Thyroid gland (tissue), 4 donors: Measurements from ENCODE around the gene DCDC2B.

Experiments used
- POLR2A ChIP-seq, 2 donors: fragments of 450-650 bp; IDR thresholded peaks; one replicate each; pipeline ENCODE4 v1.6.1; 2017; ENCODE audit warnings: antibody characterized with exemption in 2 of 2, mild to moderate bottlenecking in 2 of 2, moderate library complexity in 1 of 2
- TF ChIP-seq, protein P1 (sequence below), 6 experiments: fragments of 200-600 bp in 3 of 6; fragments of 450-650 bp in 3 of 6; sonication (generic) in 3 of 6; IDR thresholded peaks; one replicate each; pipeline ENCODE4 v1.5.1; 2016 to 2019; ENCODE audit warnings: antibody characterized with exemption in 6 of 6, mild to moderate bottlenecking in 2 of 6, inconsistent platforms in 1 of 6, moderate library complexity in 1 of 6

DNA sequence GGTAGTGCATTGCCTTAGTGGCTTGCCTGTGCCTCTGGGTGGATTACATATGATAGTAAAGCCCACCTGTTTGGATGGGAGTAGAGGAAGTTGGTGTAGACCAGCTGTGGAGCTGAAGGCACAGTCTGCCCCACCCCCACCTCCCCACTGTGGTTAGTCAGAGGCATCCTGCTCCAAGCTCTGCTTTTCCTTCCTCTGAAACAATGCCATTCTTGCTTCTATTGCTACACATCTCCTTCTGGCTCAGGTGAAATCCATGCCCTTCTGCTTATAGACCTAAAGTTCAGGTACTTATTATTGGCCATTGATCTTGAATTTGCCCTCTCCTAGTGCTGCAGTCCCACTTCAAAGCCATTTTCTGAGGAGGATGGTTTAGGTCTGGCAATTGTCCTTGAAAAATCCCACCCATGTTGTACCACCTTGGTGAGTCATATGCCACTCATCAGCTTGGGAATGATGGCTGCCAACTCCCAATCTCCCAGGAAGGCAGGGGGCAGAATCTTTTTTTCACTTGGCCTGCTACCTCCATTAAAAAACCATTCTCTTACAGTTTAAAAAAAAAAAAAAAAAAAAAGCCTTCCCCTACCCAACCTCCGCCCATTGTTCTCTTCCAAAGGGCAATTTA is 36.2 kb upstream of the DCDC2B start:
- TF ChIP-seq, protein P1, sequence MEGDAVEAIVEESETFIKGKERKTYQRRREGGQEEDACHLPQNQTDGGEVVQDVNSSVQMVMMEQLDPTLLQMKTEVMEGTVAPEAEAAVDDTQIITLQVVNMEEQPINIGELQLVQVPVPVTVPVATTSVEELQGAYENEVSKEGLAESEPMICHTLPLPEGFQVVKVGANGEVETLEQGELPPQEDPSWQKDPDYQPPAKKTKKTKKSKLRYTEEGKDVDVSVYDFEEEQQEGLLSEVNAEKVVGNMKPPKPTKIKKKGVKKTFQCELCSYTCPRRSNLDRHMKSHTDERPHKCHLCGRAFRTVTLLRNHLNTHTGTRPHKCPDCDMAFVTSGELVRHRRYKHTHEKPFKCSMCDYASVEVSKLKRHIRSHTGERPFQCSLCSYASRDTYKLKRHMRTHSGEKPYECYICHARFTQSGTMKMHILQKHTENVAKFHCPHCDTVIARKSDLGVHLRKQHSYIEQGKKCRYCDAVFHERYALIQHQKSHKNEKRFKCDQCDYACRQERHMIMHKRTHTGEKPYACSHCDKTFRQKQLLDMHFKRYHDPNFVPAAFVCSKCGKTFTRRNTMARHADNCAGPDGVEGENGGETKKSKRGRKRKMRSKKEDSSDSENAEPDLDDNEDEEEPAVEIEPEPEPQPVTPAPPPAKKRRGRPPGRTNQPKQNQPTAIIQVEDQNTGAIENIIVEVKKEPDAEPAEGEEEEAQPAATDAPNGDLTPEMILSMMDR (IDR thresholded peaks at IDR 0.05): no peak
- TF ChIP-seq POLR2A (IDR thresholded peaks at IDR 0.05): no peak
